Measurements from ENCODE around the gene THRB. TPM values are rescaled to one million over a fixed set of nuclear protein-coding genes. Genes with fewer than 3 reads are reported as not detected.

THRB gene
- polyA plus RNA-seq, 1 of the 3 experiments (the other 2 are of a cell fraction) = 0.02 TPM

DNA sequence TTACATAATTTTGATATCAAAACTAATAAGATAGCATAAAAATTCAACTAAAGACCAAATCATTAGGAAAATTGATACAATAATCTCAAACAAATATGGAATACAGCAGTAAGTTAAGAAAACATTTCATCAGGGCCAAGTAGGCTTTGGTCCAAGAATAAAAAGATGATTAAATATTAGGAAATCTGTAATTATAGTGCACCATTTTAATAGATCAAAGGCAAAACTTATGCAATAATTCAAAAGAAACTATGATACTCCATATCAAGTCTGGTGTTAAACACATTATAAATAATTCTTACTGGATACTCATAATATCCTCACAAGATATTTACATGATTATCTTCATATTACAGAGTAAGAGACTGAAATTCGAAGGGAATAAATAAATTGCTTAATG lies 51.2 kb downstream of the THRB start:
- ChIA-PET POLR2A (no interaction called here), CTCF (no interaction called here)
- WGBS (ENCODE audit: low lambda C conversion rate) = 0% methylated on average over 1 of the region's 1 CpG
- Histone ChIP-seq H3K4me3 (ENCODE audit: low read depth in 2 of 2, low read length in 1 of 2) (no peak overlapping the region), H3F3A (replicated peaks; ENCODE audit: insufficient read depth) (no peaks in the 10 kb centered on the region), H3K9me2 (0 out of 2 replicates have a peak, but pooled peaks cover 3% of the 10 kb centered on the region), H4K20me1 (ENCODE audit: insufficient read depth) (no peaks in the 10 kb centered on the region), H3K79me2 (ENCODE audit: insufficient read depth) (no peaks in the 10 kb centered on the region), H3K36me3 (replicated peaks in 1 of 2; ENCODE audit: control insufficient read depth in 1 of 2, insufficient read depth in 2 of 2, low read length in 1 of 2) (no peaks in the 10 kb centered on the region), H3K4me2 (no peak overlapping the region), H3K9me3 (no peaks in the 10 kb centered on the region), H2AFZ (ENCODE audit: low read depth) (no peak overlapping the region), H3K27ac (ENCODE audit: low read depth in 2 of 2, low read length in 1 of 2) (no peak overlapping the region), H3K9ac (no peak overlapping the region), H3K4me1 (ENCODE audit: control insufficient read depth in 1 of 2, insufficient read depth in 2 of 2, low read depth in 1 of 2, low read length in 1 of 2) (no peaks in the 10 kb centered on the region), H3K27me3 (ENCODE audit: insufficient read depth) (no peaks in the 10 kb centered on the region)
- DNase-seq = no peak
- TF ChIP-seq FOXJ3 (CRISPR knock-in tag; IDR thresholded peaks at IDR 0.05) (no peak), FOSL2 (IDR thresholded peaks at IDR 0.05; ENCODE audit: borderline replicate concordance, low read depth) (no peak), TCF12 (IDR thresholded peaks at IDR 0.05) (no peak)
- TF ChIP-seq, protein P1, sequence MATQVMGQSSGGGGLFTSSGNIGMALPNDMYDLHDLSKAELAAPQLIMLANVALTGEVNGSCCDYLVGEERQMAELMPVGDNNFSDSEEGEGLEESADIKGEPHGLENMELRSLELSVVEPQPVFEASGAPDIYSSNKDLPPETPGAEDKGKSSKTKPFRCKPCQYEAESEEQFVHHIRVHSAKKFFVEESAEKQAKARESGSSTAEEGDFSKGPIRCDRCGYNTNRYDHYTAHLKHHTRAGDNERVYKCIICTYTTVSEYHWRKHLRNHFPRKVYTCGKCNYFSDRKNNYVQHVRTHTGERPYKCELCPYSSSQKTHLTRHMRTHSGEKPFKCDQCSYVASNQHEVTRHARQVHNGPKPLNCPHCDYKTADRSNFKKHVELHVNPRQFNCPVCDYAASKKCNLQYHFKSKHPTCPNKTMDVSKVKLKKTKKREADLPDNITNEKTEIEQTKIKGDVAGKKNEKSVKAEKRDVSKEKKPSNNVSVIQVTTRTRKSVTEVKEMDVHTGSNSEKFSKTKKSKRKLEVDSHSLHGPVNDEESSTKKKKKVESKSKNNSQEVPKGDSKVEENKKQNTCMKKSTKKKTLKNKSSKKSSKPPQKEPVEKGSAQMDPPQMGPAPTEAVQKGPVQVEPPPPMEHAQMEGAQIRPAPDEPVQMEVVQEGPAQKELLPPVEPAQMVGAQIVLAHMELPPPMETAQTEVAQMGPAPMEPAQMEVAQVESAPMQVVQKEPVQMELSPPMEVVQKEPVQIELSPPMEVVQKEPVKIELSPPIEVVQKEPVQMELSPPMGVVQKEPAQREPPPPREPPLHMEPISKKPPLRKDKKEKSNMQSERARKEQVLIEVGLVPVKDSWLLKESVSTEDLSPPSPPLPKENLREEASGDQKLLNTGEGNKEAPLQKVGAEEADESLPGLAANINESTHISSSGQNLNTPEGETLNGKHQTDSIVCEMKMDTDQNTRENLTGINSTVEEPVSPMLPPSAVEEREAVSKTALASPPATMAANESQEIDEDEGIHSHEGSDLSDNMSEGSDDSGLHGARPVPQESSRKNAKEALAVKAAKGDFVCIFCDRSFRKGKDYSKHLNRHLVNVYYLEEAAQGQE (IDR thresholded peaks at IDR 0.05; ENCODE audit: low read depth, low read length) = no peak

DNA sequence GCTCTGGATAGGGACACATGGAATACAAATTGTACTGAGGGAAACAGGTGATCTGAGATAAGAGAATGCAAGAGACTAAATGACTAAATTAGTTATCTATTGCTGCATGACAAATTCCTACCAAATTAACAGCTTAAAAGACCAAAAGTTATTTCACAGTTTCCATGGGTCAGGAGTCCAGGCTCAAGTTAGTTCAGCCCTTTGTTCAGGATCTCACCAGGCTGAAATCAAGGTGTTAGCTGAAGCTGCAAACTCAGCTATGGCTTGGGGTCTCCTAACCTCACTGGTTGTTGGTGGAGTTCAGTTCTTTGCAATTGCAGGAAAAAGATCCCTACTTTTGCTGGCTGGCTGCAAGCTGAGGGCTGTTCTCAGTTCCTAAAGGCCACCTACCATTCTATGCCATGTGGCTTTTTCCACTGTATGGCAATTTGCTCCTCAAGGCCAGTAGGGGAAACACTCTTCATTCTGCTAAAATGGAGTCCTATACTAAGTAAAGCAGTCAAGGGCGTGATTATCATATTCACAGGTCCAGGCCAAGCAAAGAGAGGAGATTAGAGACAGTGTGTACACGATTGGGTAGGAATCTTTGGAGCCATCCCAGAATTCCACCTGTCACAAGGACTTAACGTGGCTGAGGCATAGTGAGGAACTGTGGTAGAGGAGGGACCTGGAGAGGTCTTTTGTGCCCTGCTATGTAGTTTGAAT lies 53.7 kb downstream of the THRB start:
- no peaks in the 10 kb centered on the region for H3K9me3 ChIP-seq
- CTCF ChIA-PET = no interaction called here

More for the DNA sequence above, 53.7 kb downstream of the THRB start:
- H3K4me3 ChIP-seq (ENCODE audit: low read depth in 2 of 2, low read length in 1 of 2) = no peak overlapping the region
- POLR2A ChIA-PET = no interaction called here
- H3K36me3 ChIP-seq (replicated peaks in 1 of 2; ENCODE audit: control insufficient read depth in 1 of 2, insufficient read depth in 2 of 2, low read length in 1 of 2) = no peaks in the 10 kb centered on the region
- H2AFZ ChIP-seq (ENCODE audit: low read depth) = no peak overlapping the region
- DNase-seq = no peak
- H3F3A ChIP-seq (replicated peaks; ENCODE audit: insufficient read depth) = no peaks in the 10 kb centered on the region
- no peaks in the 10 kb centered on the region for H3K4me1 ChIP-seq (ENCODE audit: control insufficient read depth in 1 of 2, insufficient read depth in 2 of 2, low read depth in 1 of 2, low read length in 1 of 2)
- TF ChIP-seq RAD21 (IDR thresholded peaks at IDR 0.05; ENCODE audit: low read length) (no peak), RFX5 (IDR thresholded peaks at IDR 0.05; ENCODE audit: low read length) (no peak), NRF1 (IDR thresholded peaks at IDR 0.05; ENCODE audit: low read depth, low read length) (no peak), GABPA (IDR thresholded peaks at IDR 0.05; ENCODE audit: low read depth) (no peak), MEF2A (IDR thresholded peaks at IDR 0.05; ENCODE audit: borderline replicate concordance, low read depth) (no peak), FOXM1 (IDR thresholded peaks at IDR 0.05; ENCODE audit: low read depth) (no peak), FOXJ3 (CRISPR knock-in tag; IDR thresholded peaks at IDR 0.05) (no peak), FOSL2 (IDR thresholded peaks at IDR 0.05; ENCODE audit: borderline replicate concordance, low read depth) (no peak), ELF1 (IDR thresholded peaks at IDR 0.05) (no peak), MXI1 (IDR thresholded peaks at IDR 0.05; ENCODE audit: low read depth, low read length) (no peak), GATA2 (CRISPR knock-in tag; IDR thresholded peaks at IDR 0.05) (no peak), SIN3A (IDR thresholded peaks at IDR 0.05; ENCODE audit: borderline replicate concordance, low read depth, low read length) (no peak)
- TF ChIP-seq, protein P1 (IDR thresholded peaks at IDR 0.05; ENCODE audit: low read depth, low read length) = no peak
- no peak overlapping the region for H3K9ac ChIP-seq
- no peaks in the 10 kb centered on the region for H3K27me3 ChIP-seq (ENCODE audit: insufficient read depth)
- H4K20me1 ChIP-seq (ENCODE audit: insufficient read depth) = no peaks in the 10 kb centered on the region
- 0 out of 2 replicates have a peak, but pooled peaks cover 3% of the 10 kb centered on the region for H3K9me2 ChIP-seq
- no peak overlapping the region for H3K4me2 ChIP-seq
- 41% methylated on average over 3 of the region's 3 CpGs for WGBS (ENCODE audit: low lambda C conversion rate)
- H3K27ac ChIP-seq (ENCODE audit: low read depth in 2 of 2, low read length in 1 of 2) = no peak overlapping the region
- no peaks in the 10 kb centered on the region for H3K79me2 ChIP-seq (ENCODE audit: insufficient read depth)
